ENCODE measurements around the gene KDM5A.

DNA sequence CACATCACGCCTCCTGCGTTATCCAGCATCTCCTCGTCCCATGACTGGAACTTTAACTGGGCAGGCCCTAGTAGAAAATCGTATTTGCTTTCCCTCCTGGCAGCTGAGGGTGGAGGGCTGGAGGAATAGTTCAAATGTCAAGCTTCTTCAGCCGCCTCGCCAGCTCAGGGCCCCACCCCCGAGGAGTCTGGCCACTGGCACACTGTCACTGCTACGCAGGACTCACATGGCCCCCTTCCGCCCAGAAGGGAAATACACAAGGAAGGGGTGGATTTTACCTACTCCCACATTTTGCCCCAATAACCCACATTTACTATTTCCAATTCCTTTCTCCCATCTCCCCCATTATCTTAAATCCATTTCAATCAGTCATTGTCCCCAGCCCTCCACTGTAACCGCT lies 135.1 kb downstream of the KDM5A start:
- TF ChIP-seq, protein P1, sequence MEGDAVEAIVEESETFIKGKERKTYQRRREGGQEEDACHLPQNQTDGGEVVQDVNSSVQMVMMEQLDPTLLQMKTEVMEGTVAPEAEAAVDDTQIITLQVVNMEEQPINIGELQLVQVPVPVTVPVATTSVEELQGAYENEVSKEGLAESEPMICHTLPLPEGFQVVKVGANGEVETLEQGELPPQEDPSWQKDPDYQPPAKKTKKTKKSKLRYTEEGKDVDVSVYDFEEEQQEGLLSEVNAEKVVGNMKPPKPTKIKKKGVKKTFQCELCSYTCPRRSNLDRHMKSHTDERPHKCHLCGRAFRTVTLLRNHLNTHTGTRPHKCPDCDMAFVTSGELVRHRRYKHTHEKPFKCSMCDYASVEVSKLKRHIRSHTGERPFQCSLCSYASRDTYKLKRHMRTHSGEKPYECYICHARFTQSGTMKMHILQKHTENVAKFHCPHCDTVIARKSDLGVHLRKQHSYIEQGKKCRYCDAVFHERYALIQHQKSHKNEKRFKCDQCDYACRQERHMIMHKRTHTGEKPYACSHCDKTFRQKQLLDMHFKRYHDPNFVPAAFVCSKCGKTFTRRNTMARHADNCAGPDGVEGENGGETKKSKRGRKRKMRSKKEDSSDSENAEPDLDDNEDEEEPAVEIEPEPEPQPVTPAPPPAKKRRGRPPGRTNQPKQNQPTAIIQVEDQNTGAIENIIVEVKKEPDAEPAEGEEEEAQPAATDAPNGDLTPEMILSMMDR (IDR thresholded peaks at IDR 0.05; ENCODE audit: low read depth, low read length), result no peak
- no peak for TF ChIP-seq POLR2A (IDR thresholded peaks at IDR 0.05; ENCODE audit: extremely low read depth, insufficient read length)
- no peak for TF ChIP-seq MYC (IDR thresholded peaks at IDR 0.05; ENCODE audit: low read depth, low read length)
- TF ChIP-seq, protein P2, sequence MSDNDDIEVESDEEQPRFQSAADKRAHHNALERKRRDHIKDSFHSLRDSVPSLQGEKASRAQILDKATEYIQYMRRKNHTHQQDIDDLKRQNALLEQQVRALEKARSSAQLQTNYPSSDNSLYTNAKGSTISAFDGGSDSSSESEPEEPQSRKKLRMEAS (IDR thresholded peaks at IDR 0.05; ENCODE audit: low read depth, low read length), result no peak
